Esophagus muscularis mucosa (tissue), 4 donors: Measurements from ENCODE around the gene UGT1A3.

Experiments used
- EP300 ChIP-seq: sonication (generic); formaldehyde crosslinking; IDR thresholded peaks from one replicate; pipeline ENCODE4 v1.6.1; 2017; ENCODE audit warnings: antibody characterized with exemption
- POLR2A ChIP-seq: fragments of 450-650 bp; IDR thresholded peaks from one replicate; pipeline ENCODE4 v1.6.1; 2017; ENCODE audit warnings: antibody characterized with exemption, moderate library complexity, mild to moderate bottlenecking, low read depth
- POLR2AphosphoS5 ChIP-seq, 2 donors: sonication (generic); formaldehyde crosslinking; IDR thresholded peaks; one replicate each; pipeline ENCODE4 v1.6.1; 2017; ENCODE audit warnings: antibody characterized with exemption in 2 of 2
- TF ChIP-seq, protein P1 (sequence below), 3 experiments: fragments of 200-600 bp in 2 of 3; fragments of 450-650 bp in 1 of 3; sonication (generic) in 2 of 3; IDR thresholded peaks; one replicate each; pipeline ENCODE4 v1.5.1; 2017 to 2019; ENCODE audit warnings: antibody characterized with exemption in 3 of 3, mild to moderate bottlenecking in 2 of 3, moderate library complexity in 1 of 3

GRCh38 chr2:233745073-233745755 lies 16.4 kb downstream of the UGT1A3 start:
- no peak for TF ChIP-seq POLR2AphosphoS5 (IDR thresholded peaks at IDR 0.05)
- TF ChIP-seq, protein P1, sequence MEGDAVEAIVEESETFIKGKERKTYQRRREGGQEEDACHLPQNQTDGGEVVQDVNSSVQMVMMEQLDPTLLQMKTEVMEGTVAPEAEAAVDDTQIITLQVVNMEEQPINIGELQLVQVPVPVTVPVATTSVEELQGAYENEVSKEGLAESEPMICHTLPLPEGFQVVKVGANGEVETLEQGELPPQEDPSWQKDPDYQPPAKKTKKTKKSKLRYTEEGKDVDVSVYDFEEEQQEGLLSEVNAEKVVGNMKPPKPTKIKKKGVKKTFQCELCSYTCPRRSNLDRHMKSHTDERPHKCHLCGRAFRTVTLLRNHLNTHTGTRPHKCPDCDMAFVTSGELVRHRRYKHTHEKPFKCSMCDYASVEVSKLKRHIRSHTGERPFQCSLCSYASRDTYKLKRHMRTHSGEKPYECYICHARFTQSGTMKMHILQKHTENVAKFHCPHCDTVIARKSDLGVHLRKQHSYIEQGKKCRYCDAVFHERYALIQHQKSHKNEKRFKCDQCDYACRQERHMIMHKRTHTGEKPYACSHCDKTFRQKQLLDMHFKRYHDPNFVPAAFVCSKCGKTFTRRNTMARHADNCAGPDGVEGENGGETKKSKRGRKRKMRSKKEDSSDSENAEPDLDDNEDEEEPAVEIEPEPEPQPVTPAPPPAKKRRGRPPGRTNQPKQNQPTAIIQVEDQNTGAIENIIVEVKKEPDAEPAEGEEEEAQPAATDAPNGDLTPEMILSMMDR (IDR thresholded peaks at IDR 0.05), result no peak
- no peak for TF ChIP-seq POLR2A
- no peak for TF ChIP-seq EP300
